Midbrain (tissue), 1 donor: ENCODE data around the gene POU2F1.

ENCODE experiments used
- DNase-seq: peaks from one replicate; lab custom pipeline; 2025; lab: John Stamatoyannopoulos, UW

The POU2F1 gene

GRCh38 chr1:167220537-167221125, at the start of gene POU2F1:
Gene POU2F1 (plus strand): TSS chr1:167220886. CDS start chr1:167220898, 12 bp downstream.
- peak; percentile 100 for DNase-seq

GRCh38 chr1:167171286-167171929, 49.3 kb upstream of the POU2F1 start:
- DNase-seq: no peak

- no peak for DNase-seq
Measured at GRCh38 chr1:167173516-167174184, 47.0 kb upstream of the POU2F1 start.

- no peak for DNase-seq
Measured at GRCh38 chr1:167175901-167176300, 44.8 kb upstream of the POU2F1 start.

GRCh38 chr1:167178831-167179230, 41.9 kb upstream of the POU2F1 start:
- DNase-seq: no peak

- DNase-seq: no peak
Measured at GRCh38 chr1:167182571-167183320, 37.9 kb upstream of the POU2F1 start.

GRCh38 chr1:167184081-167184480, 36.6 kb upstream of the POU2F1 start:
- no peak for DNase-seq

GRCh38 chr1:167185062-167185461, 35.6 kb upstream of the POU2F1 start:
- no peak for DNase-seq

- DNase-seq: peak; percentile 2
Measured at GRCh38 chr1:167185974-167186657, 34.6 kb upstream of the POU2F1 start.

GRCh38 chr1:167186771-167187170, 33.9 kb upstream of the POU2F1 start:
- DNase-seq: no peak

GRCh38 chr1:167190747-167191237, 29.9 kb upstream of the POU2F1 start:
- no peak for DNase-seq

GRCh38 chr1:167191958-167192357, 28.7 kb upstream of the POU2F1 start:
- DNase-seq: no peak

- no peak for DNase-seq
Measured at GRCh38 chr1:167194182-167194581, 26.5 kb upstream of the POU2F1 start.

- DNase-seq: no peak
Measured at GRCh38 chr1:167196166-167196565, 24.5 kb upstream of the POU2F1 start.

- DNase-seq: no peak
Measured at GRCh38 chr1:167197236-167197635, 23.4 kb upstream of the POU2F1 start.

- no peak for DNase-seq
Measured at GRCh38 chr1:167197692-167198091, 23.0 kb upstream of the POU2F1 start.

- DNase-seq: no peak
Measured at GRCh38 chr1:167198518-167199133, 22.1 kb upstream of the POU2F1 start.

- DNase-seq: no peak
Measured at GRCh38 chr1:167199656-167200055, 21.0 kb upstream of the POU2F1 start.

GRCh38 chr1:167200272-167200671, 20.4 kb upstream of the POU2F1 start:
- DNase-seq: no peak

GRCh38 chr1:167200749-167201148, 19.9 kb upstream of the POU2F1 start:
- DNase-seq: no peak

GRCh38 chr1:167202049-167202448, 18.6 kb upstream of the POU2F1 start:
- no peak for DNase-seq
